HepG2 (cell line): ENCODE data around the gene NOTO. TPM values are rescaled to one million over a fixed set of nuclear protein-coding genes. Genes with fewer than 3 reads are reported as not detected.

Experiments
- AFF4 ChIP-seq: sonication (generic); formaldehyde crosslinking; IDR thresholded peaks from 2 replicates; pipeline ENCODE4 v1.4.0; 2020; ENCODE audit warnings: missing genetic modification reagents
- ATF5 ChIP-seq: sonication (generic); formaldehyde crosslinking; IDR thresholded peaks from 2 replicates; pipeline ENCODE4 v1.4.0; 2020; ENCODE audit warnings: mild to moderate bottlenecking, low read depth, missing genetic modification reagents
- IKZF4 ChIP-seq: sonication (generic); formaldehyde crosslinking; IDR thresholded peaks from 2 replicates; pipeline ENCODE4 v1.5.1; 2020; ENCODE audit warnings: borderline replicate concordance, mild to moderate bottlenecking, low read depth, missing genetic modification reagents; ENCODE audit errors: not compliant biosample characterization
- NONO ChIP-seq, 2 experiments: fragments of 450-650 bp in 1 of 2; sonication (generic) in 1 of 2; formaldehyde crosslinking in 1 of 2; IDR thresholded peaks in 1 of 2; conservative IDR thresholded peaks in 1 of 2; 2 replicates each; pipeline versions ENCODE4 v1.6.1 to v1.8.0; 2017 to 2022; ENCODE audit warnings: mild to moderate bottlenecking in 1 of 2, missing genetic modification reagents in 1 of 2, moderate library complexity in 1 of 2
- RBAK ChIP-seq: sonication (generic); formaldehyde crosslinking; IDR thresholded peaks from 2 replicates; pipeline ENCODE4 v1.5.1; 2020; ENCODE audit warnings: mild to moderate bottlenecking, missing genetic modification reagents
- RFX3 ChIP-seq: IDR thresholded peaks from 2 replicates; pipeline ENCODE4 v1.6.1; 2016; ENCODE audit warnings: missing biosample characterization, missing genetic modification reagents
- SATB2 ChIP-seq: sonication (generic); formaldehyde crosslinking; IDR thresholded peaks from 2 replicates; pipeline ENCODE4 v1.5.0; 2020; ENCODE audit warnings: missing genetic modification reagents
- SIN3A ChIP-seq: IDR thresholded peaks from 2 replicates; pipeline ENCODE4 v1.6.1; 2011; ENCODE audit warnings: low read depth, mild to moderate bottlenecking, control low read depth, low read length, borderline replicate concordance
- TGIF2 ChIP-seq: IDR thresholded peaks from 2 replicates; pipeline ENCODE4 v1.6.1; 2016; ENCODE audit warnings: control low read depth, missing compliant biosample characterization
- ZNF468 ChIP-seq: sonication (generic); formaldehyde crosslinking; IDR thresholded peaks from 2 replicates; pipeline ENCODE4 v1.8.0; 2022; ENCODE audit warnings: mild to moderate bottlenecking, moderate library complexity, missing genetic modification reagents
- ZNF687 ChIP-seq: sonication (generic); formaldehyde crosslinking; IDR thresholded peaks from 2 replicates; pipeline ENCODE4 v1.5.1; 2020; ENCODE audit warnings: mild to moderate bottlenecking, missing genetic modification reagents, moderate library complexity
- polyA plus RNA-seq, 8 experiments: library from polyadenylated mRNA; depleted of rRNA in 3 of 8; stranded (reverse) in 7 of 8; unstranded in 1 of 8; fragments of >200 nt; fragmentation: Illumina TruSeq in 4 of 8; extraction: Trizol in 4 of 8; gene quantifications; 2 replicates each; pipeline versions ENCODE4 v1.2.1 to v1.2.3, GENCODE V29; 2011 to 2016; ENCODE audit warnings: low read depth in 4 of 8, missing spikeins in 1 of 8, mixed read lengths in 1 of 8; ENCODE audit not compliant: insufficient read depth in 1 of 8
- total RNA-seq, 5 experiments: library from RNA; depleted of rRNA; stranded (reverse); fragments of >200 nt; fragmentation: Illumina TruSeq; extraction: Trizol; gene quantifications; 2 replicates each; pipeline ENCODE4 v1.2.3, GENCODE V29; 2016; ENCODE audit warnings: low read depth in 1 of 5
- TF ChIP-seq, protein P1 (sequence below): sonication (generic); formaldehyde crosslinking; IDR thresholded peaks from 2 replicates; pipeline ENCODE4 v1.8.1; 2023; ENCODE audit warnings: mild to moderate bottlenecking, moderate library complexity, missing genetic modification reagents
- TF ChIP-seq, protein P2 (sequence below): sonication (generic); formaldehyde crosslinking; IDR thresholded peaks from 2 replicates; pipeline ENCODE4 v1.8.0; 2022; ENCODE audit warnings: missing genetic modification reagents, mild to moderate bottlenecking, borderline replicate concordance

NOTO gene
- total and polyA plus RNA-seq, 2 of the 13 experiments (the other 11 are each of a cell fraction or from before 2014, with no cell fraction given), result not detected

- TF ChIP-seq, protein P1, sequence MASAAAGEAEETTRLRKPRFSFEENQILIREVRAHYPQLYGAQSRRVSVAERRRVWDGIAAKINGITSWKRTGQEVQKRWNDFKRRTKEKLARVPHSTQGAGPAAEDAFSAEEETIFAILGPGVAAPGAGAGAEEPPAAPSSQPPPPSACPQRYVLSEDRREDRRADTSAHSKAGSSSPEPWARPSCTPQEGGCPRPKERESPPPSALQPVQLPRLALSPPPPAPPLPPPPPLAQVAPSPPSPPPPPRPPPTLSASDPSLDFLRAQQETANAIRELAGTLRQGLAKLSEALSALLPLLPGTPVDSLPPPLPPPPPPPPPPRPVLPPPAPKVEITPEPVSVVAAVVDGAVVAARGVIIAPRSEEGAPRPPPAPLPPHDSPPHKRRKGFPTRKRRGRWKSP (CRISPR knock-in tag), result peak; percentile 5; the same call in 1 of the 2 replicates
- peak; percentile 96 for TF ChIP-seq SIN3A
- peak; percentile 89 for TF ChIP-seq TGIF2 (CRISPR knock-in tag)
- TF ChIP-seq ZNF468 (CRISPR knock-in tag), result peak; percentile 17
- peak; percentile 75 for TF ChIP-seq ZNF687
- TF ChIP-seq AFF4 (CRISPR knock-in tag), result no peak; the same call in 1 of the 2 replicates
- peak; percentile 50; the same call in 1 of the 2 replicates for TF ChIP-seq SATB2
- peak; percentile 60 for TF ChIP-seq RFX3 (CRISPR knock-in tag)
- TF ChIP-seq NONO (IDR thresholded peaks at IDR 0.05), result no peak
- TF ChIP-seq NONO (CRISPR knock-in tag; conservative IDR thresholded peaks at IDR 0.05), result peak; percentile 87
- no peak for TF ChIP-seq IKZF4 (CRISPR knock-in tag)
- no peak for TF ChIP-seq RBAK (CRISPR knock-in tag)
- TF ChIP-seq, protein P2, sequence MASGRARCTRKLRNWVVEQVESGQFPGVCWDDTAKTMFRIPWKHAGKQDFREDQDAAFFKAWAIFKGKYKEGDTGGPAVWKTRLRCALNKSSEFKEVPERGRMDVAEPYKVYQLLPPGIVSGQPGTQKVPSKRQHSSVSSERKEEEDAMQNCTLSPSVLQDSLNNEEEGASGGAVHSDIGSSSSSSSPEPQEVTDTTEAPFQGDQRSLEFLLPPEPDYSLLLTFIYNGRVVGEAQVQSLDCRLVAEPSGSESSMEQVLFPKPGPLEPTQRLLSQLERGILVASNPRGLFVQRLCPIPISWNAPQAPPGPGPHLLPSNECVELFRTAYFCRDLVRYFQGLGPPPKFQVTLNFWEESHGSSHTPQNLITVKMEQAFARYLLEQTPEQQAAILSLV, result peak; percentile 60; the same call in 1 of the 2 replicates
- no peak; the same call in 1 of the 2 replicates for TF ChIP-seq ATF5 (CRISPR knock-in tag)
These were observed 31.8 kb downstream of the NOTO start, which contains the start of gene CCT7 (continued) for GRCh38 chr2:73233932-73234832.
